T follicular helper cell (primary cell): ENCODE data around the gene APEX1.
"Not testable (repeated sequence)": the region's sequence is repeated elsewhere in the genome, so short reads cannot be mapped to it uniquely, and the experiment has no call there.

Experiments used
- DNase-seq: peaks from one replicate; pipeline ENCODE4 v3.0.0-alpha.2; 2020; ENCODE audit warnings: low read depth

The APEX1 gene

GRCh38 chr14:20472536-20473169 lies 17.6 kb downstream of the APEX1 start:
- DNase-seq, result no peak

- no peak for DNase-seq
These were observed 21.8 kb downstream of the APEX1 start for GRCh38 chr14:20476776-20477175.

GRCh38 chr14:20477211-20477876 lies 22.3 kb downstream of the APEX1 start:
- DNase-seq, result no peak

GRCh38 chr14:20478894-20479293 lies 23.9 kb downstream of the APEX1 start:
- no peak for DNase-seq

GRCh38 chr14:20482382-20482781 lies 27.4 kb downstream of the APEX1 start:
- DNase-seq, result no peak

- DNase-seq, result no peak
These were observed 30.9 kb downstream of the APEX1 start for GRCh38 chr14:20485900-20486299.

GRCh38 chr14:20486684-20487395 lies 31.8 kb downstream of the APEX1 start:
- no peak for DNase-seq

- DNase-seq, result no peak
These were observed 32.3 kb downstream of the APEX1 start for GRCh38 chr14:20487396-20487725.

GRCh38 chr14:20489093-20489994 lies 34.3 kb downstream of the APEX1 start:
- no peak for DNase-seq

- no peak for DNase-seq
These were observed 35.5 kb downstream of the APEX1 start for GRCh38 chr14:20490563-20490962.

- DNase-seq, result no peak
These were observed 37.5 kb downstream of the APEX1 start for GRCh38 chr14:20492486-20492885.

GRCh38 chr14:20493634-20494033 lies 38.6 kb downstream of the APEX1 start:
- no peak for DNase-seq

GRCh38 chr14:20494935-20495766 lies 40.1 kb downstream of the APEX1 start:
- no peak for DNase-seq

- DNase-seq, result no peak
These were observed 43.6 kb downstream of the APEX1 start for GRCh38 chr14:20498622-20499021.

GRCh38 chr14:20499108-20499507 lies 44.1 kb downstream of the APEX1 start:
- no peak for DNase-seq

GRCh38 chr14:20499881-20500280 lies 44.9 kb downstream of the APEX1 start:
- no peak for DNase-seq

GRCh38 chr14:20501346-20501745 lies 46.3 kb downstream of the APEX1 start:
- DNase-seq, result no peak

GRCh38 chr14:20503898-20504297 lies 48.9 kb downstream of the APEX1 start:
- DNase-seq, result no peak

- DNase-seq, result not testable (repeated sequence)
These were observed 51.2 kb downstream of the APEX1 start for GRCh38 chr14:20506276-20506675.

GRCh38 chr14:20506752-20507151 lies 51.7 kb downstream of the APEX1 start:
- not testable (repeated sequence) for DNase-seq
